Mesothelial cell of epicardium (in vitro differentiated cells): ENCODE data around the gene BCL2L12. TPM values are rescaled to one million over a fixed set of nuclear protein-coding genes. Genes with fewer than 3 reads are reported as not detected.

Experiments
- DNase-seq, 2 experiments: peaks; one replicate each; pipeline ENCODE4 v3.0.0; 2021; ENCODE audit warnings: low spot score in 2 of 2; ENCODE audit not compliant: unreplicated experiment in 2 of 2
- H3K27ac Mint-ChIP-seq: 2 replicates; pipeline ENCODE4 v1.8.0; 2021; ENCODE audit warnings: mixed read lengths
- H3K27me3 Mint-ChIP-seq: 2 replicates; pipeline ENCODE4 v1.8.0; 2021; ENCODE audit warnings: low read depth, mixed read lengths
- H3K36me3 Mint-ChIP-seq: 2 replicates; pipeline ENCODE4 v1.8.0; 2021; ENCODE audit warnings: mixed read lengths
- H3K4me1 Mint-ChIP-seq: 2 replicates; pipeline ENCODE4 v1.8.0; 2021; ENCODE audit warnings: mixed read lengths
- H3K4me3 Mint-ChIP-seq: 2 replicates; pipeline ENCODE4 v1.8.0; 2021; ENCODE audit warnings: mild to moderate bottlenecking, moderate library complexity, mixed read lengths
- H3K9me3 Mint-ChIP-seq: 2 replicates; pipeline ENCODE4 v1.8.0; 2021; ENCODE audit warnings: mixed read lengths
- CTCF ChIP-seq: fragments of 200-600 bp; sonication (generic); IDR thresholded peaks from one replicate; pipeline ENCODE4 v1.5.0; 2021; ENCODE audit warnings: antibody characterized with exemption; ENCODE audit not compliant: unreplicated experiment
- total RNA-seq: library from RNA; stranded (reverse); gene quantifications from 3 replicates; pipeline ENCODE4 v1.2.1, GENCODE V29; 2021

BCL2L12 gene
- total RNA-seq, 1 donor from 2014 or later: 44.7 TPM

- H3K27me3 Mint-ChIP-seq: no peaks in the 10 kb centered on the region
- H3K9me3 Mint-ChIP-seq: no peaks in the 10 kb centered on the region
- no peak overlapping the region for H3K4me3 Mint-ChIP-seq
- no peaks in the 10 kb centered on the region for H3K4me1 Mint-ChIP-seq
- peaks cover 24% of the 10 kb centered on the region for H3K36me3 Mint-ChIP-seq
- H3K27ac Mint-ChIP-seq: no peak overlapping the region
- no peak for TF ChIP-seq CTCF
- no peak for DNase-seq
Observed at GRCh38 chr19:49653466-49653806, 12.3 kb upstream of the BCL2L12 start.

- no peak for TF ChIP-seq CTCF
- peaks cover 29% of the 10 kb centered on the region for H3K36me3 Mint-ChIP-seq
- H3K27me3 Mint-ChIP-seq: no peaks in the 10 kb centered on the region
- no peaks in the 10 kb centered on the region for H3K9me3 Mint-ChIP-seq
- H3K27ac Mint-ChIP-seq: no peak overlapping the region
- no peak overlapping the region for H3K4me3 Mint-ChIP-seq
- DNase-seq: no peak
- no peaks in the 10 kb centered on the region for H3K4me1 Mint-ChIP-seq
Observed at GRCh38 chr19:49654581-49654980, 11.2 kb upstream of the BCL2L12 start.

GRCh38 chr19:49655570-49656455 is 9.9 kb upstream of the BCL2L12 start:
- DNase-seq: no peak
- Mint-ChIP-seq H3K4me3 (no peak overlapping the region), H3K36me3 (peaks cover 38% of the 10 kb centered on the region), H3K4me1 (no peaks in the 10 kb centered on the region), H3K9me3 (no peaks in the 10 kb centered on the region), H3K27ac (no peak overlapping the region), H3K27me3 (no peaks in the 10 kb centered on the region)
- TF ChIP-seq CTCF: no peak

- Mint-ChIP-seq H3K4me1 (no peaks in the 10 kb centered on the region), H3K4me3 (no peak overlapping the region), H3K27ac (no peak overlapping the region), H3K9me3 (no peaks in the 10 kb centered on the region), H3K27me3 (no peaks in the 10 kb centered on the region), H3K36me3 (peaks cover 36% of the 10 kb centered on the region)
- no peak for TF ChIP-seq CTCF
- no peak for DNase-seq
Observed at GRCh38 chr19:49656456-49657109, 9.2 kb upstream of the BCL2L12 start.

- H3K4me3 Mint-ChIP-seq: no peak overlapping the region
- H3K36me3 Mint-ChIP-seq: peaks cover 38% of the 10 kb centered on the region
- DNase-seq: no peak
- no peaks in the 10 kb centered on the region for H3K27me3 Mint-ChIP-seq
- no peaks in the 10 kb centered on the region for H3K9me3 Mint-ChIP-seq
- peaks cover 1% of the 10 kb centered on the region for H3K4me1 Mint-ChIP-seq
- TF ChIP-seq CTCF: no peak
- no peak overlapping the region for H3K27ac Mint-ChIP-seq
Observed at GRCh38 chr19:49657493-49658138, 8.1 kb upstream of the BCL2L12 start.
